HepG2 (cell line): Measurements from ENCODE around the gene CCDC30. TPM values are rescaled to one million over a fixed set of nuclear protein-coding genes. Genes with fewer than 3 reads are reported as not detected.

Experiments
- ATAC-seq: fragments of 200-7000 bp; cut with Tn5 transposase; 3 replicates; pipeline ENCODE4 v1.9.1; 2020; ENCODE audit warnings: mild to moderate bottlenecking, moderate library complexity
- BruUV-seq: library from RNA; stranded (reverse); fragments of 400-500 nt; replicated peaks from 2 replicates; lab custom pipeline; 2021; lab: Mats Ljungman, UMichigan
- CTCF ChIA-PET: fragments of 300-600 bp; formaldehyde crosslinking; extraction: SDS; loops from one replicate; lab custom pipeline; 2021; ENCODE audit warnings: low total read pairs, inconsistent platforms, low intra/inter-chr PET ratio; lab: Yijun Ruan, JAX
- POLR2A ChIA-PET: fragments of 350-600 bp; sonication (Branson Sonifier 250); formaldehyde crosslinking; loops from one replicate; lab custom pipeline; 2020; ENCODE audit warnings: antibody characterized with exemption, inconsistent platforms; lab: Yijun Ruan, JAX
- DNase-seq: peaks from one replicate; pipeline ENCODE4 v3.0.0-alpha.2; 2015; ENCODE audit warnings: low spot score
- FAIRE-seq: peaks from 3 replicates; lab custom pipeline; 2011; peaks lifted over from hg19 to GRCh38; lab: Jason Lieb, UNC
- H2AFZ ChIP-seq: one replicate; pipeline ENCODE4 v1.6.1; 2011; ENCODE audit warnings: low read length, inconsistent platforms
- H3K27ac ChIP-seq: fragments of 300-600 bp; 3 replicates; pipeline ENCODE4 v1.8.0; 2011; ENCODE audit warnings: mixed run types, mild to moderate bottlenecking, mixed read lengths, low read length, inconsistent platforms; ENCODE audit not compliant: insufficient read depth; ENCODE audit errors: extremely low read length
- H3K27me3 ChIP-seq, 2 experiments: fragments of 200-600 bp in 1 of 2; 2 replicates in 1 of 2; 3 replicates in 1 of 2; pipeline versions ENCODE4 v1.6.0 to v1.8.0; 2011; ENCODE audit warnings: low read length in 2 of 2, mild to moderate bottlenecking in 2 of 2, moderate library complexity in 2 of 2, inconsistent platforms in 1 of 2; ENCODE audit not compliant: insufficient read depth in 2 of 2, control insufficient read depth in 1 of 2
- H3K36me3 ChIP-seq, 2 experiments: fragments of 200-600 bp in 1 of 2; replicated peaks in 1 of 2; 2 replicates in 1 of 2; 3 replicates in 1 of 2; pipeline versions ENCODE4 v1.5.1 to v1.8.0; 2011; ENCODE audit warnings: low read length in 2 of 2, inconsistent platforms in 1 of 2; ENCODE audit not compliant: insufficient read depth in 2 of 2, control insufficient read depth in 1 of 2
- H3K4me1 ChIP-seq: 2 replicates; pipeline ENCODE4 v1.5.1; 2012; ENCODE audit warnings: low read length, inconsistent platforms; ENCODE audit not compliant: insufficient read depth
- H3K4me2 ChIP-seq: 2 replicates; pipeline ENCODE4 v1.6.0; 2011; ENCODE audit warnings: low read depth, low read length, inconsistent platforms
- H3K4me3 ChIP-seq, 3 experiments: fragments of 200-600 bp in 1 of 3; sonication (generic), shearing (Covaris generic) in 1 of 3; replicated peaks in 1 of 3; 2 replicates each; pipeline ENCODE4 v1.5.1; 2011 to 2016; ENCODE audit warnings: low read length in 3 of 3, inconsistent platforms in 2 of 3, low read depth in 2 of 3, mild to moderate bottlenecking in 2 of 3, control low read depth in 1 of 3, mixed read lengths in 1 of 3; ENCODE audit not compliant: insufficient read depth in 1 of 3
- H3K79me2 ChIP-seq: one replicate; pipeline ENCODE4 v1.6.1; 2011; ENCODE audit warnings: low read length, inconsistent platforms; ENCODE audit not compliant: insufficient read depth
- H3K9ac ChIP-seq: 2 replicates; pipeline ENCODE4 v1.6.0; 2011; ENCODE audit warnings: mild to moderate bottlenecking, low read depth, low read length, inconsistent platforms; ENCODE audit not compliant: insufficient read depth
- H3K9me3 ChIP-seq: 2 replicates; pipeline ENCODE4 v1.5.1; 2012; ENCODE audit warnings: mild to moderate bottlenecking, low read length
- H4K20me1 ChIP-seq: 2 replicates; pipeline ENCODE4 v1.6.0; 2011; ENCODE audit warnings: inconsistent platforms, mild to moderate bottlenecking, low read length, moderate library complexity; ENCODE audit not compliant: insufficient read depth
- ETV5 ChIP-seq: IDR thresholded peaks from 2 replicates; pipeline ENCODE4 v1.6.1; 2018; ENCODE audit warnings: missing biosample characterization, missing genetic modification reagents, inconsistent platforms, borderline replicate concordance
- NCOR1 ChIP-seq: fragments of 200-600 bp; sonication (generic); IDR thresholded peaks from 2 replicates; pipeline ENCODE4 v1.7.0; 2017; ENCODE audit warnings: antibody characterized with exemption, low read length, borderline replicate concordance
- ZBTB21 ChIP-seq: sonication (generic); formaldehyde crosslinking; IDR thresholded peaks from 2 replicates; pipeline ENCODE4 v1.4.0; 2020; ENCODE audit warnings: missing genetic modification reagents
- ZNF138 ChIP-seq: sonication (generic); formaldehyde crosslinking; IDR thresholded peaks from 2 replicates; pipeline ENCODE4 v1.5.0; 2020; ENCODE audit warnings: mild to moderate bottlenecking, low read depth, missing genetic modification reagents
- WGBS: methylation state at CpG from one replicate; pipeline ENCODE4 v1.1.6; 2017; ENCODE audit warnings: low lambda C conversion rate; 5-methylcytosine and 5-hydroxymethylcytosine counted together
- in situ Hi-C: cut with HindIII; loops from 2 replicates; pipeline ENCODE4 v1.10.0; 2017; ENCODE audit warnings: low pct_unique_long_range_greater_than_20kb; ENCODE audit not compliant: extremely low pct_ligation_motif_present
- intact Hi-C: fragments of 100-400 bp; cut with micrococcal nuclease; formaldehyde crosslinking; loops from one replicate; pipeline ENCODE4 v1.10.0; 2022; ENCODE audit not compliant: unreplicated experiment
- polyA plus RNA-seq, 8 experiments: library from polyadenylated mRNA; depleted of rRNA in 3 of 8; stranded (reverse) in 7 of 8; unstranded in 1 of 8; fragments of >200 nt; fragmentation: Illumina TruSeq in 4 of 8; extraction: Trizol in 4 of 8; gene quantifications; 2 replicates each; pipeline versions ENCODE4 v1.2.1 to v1.2.3, GENCODE V29; 2011 to 2016; ENCODE audit warnings: low read depth in 4 of 8, missing spikeins in 1 of 8, mixed read lengths in 1 of 8; ENCODE audit not compliant: insufficient read depth in 1 of 8
- total RNA-seq, 5 experiments: library from RNA; depleted of rRNA; stranded (reverse); fragments of >200 nt; fragmentation: Illumina TruSeq; extraction: Trizol; gene quantifications; 2 replicates each; pipeline ENCODE4 v1.2.3, GENCODE V29; 2016; ENCODE audit warnings: low read depth in 1 of 5
- TF ChIP-seq, protein P1 (sequence below): IDR thresholded peaks from 2 replicates; pipeline ENCODE4 v1.6.1; 2012; ENCODE audit warnings: low read depth, low read length, improper control_type of control experiment
- TF ChIP-seq, protein P2 (sequence below): sonication (generic); IDR thresholded peaks from 2 replicates; pipeline ENCODE4 v1.6.1; 2016; ENCODE audit warnings: low read depth, borderline replicate concordance
- TF ChIP-seq, protein P3 (sequence below): sonication (generic); formaldehyde crosslinking; IDR thresholded peaks from 2 replicates; pipeline ENCODE4 v1.4.0; 2020; ENCODE audit warnings: missing genetic modification reagents

CCDC30 gene
- total and polyA plus RNA-seq, 2 of the 13 experiments (the other 11 are each of a cell fraction or from before 2014, with no cell fraction given), result 0.25 to 0.77 TPM

DNA sequence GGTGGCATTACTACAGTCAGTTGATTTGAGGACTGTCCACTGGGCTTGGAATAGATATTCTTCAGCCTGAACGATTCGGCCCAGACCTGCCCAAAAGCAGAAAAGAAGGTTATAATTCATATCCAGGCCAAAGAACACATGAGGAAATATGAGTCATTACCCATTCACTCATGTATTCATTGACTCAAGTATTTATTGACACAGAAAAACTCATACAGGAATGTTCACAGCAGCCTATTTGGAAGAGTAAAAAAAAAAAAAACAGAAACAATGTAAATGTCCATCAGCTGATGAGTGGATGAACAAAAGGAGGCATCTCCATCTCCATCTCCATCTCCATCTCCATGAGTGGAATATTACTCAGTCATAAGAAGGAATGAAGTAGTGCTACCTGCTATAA is 23.1 kb upstream of the CCDC30 start (continued):
- TF ChIP-seq, protein P1, sequence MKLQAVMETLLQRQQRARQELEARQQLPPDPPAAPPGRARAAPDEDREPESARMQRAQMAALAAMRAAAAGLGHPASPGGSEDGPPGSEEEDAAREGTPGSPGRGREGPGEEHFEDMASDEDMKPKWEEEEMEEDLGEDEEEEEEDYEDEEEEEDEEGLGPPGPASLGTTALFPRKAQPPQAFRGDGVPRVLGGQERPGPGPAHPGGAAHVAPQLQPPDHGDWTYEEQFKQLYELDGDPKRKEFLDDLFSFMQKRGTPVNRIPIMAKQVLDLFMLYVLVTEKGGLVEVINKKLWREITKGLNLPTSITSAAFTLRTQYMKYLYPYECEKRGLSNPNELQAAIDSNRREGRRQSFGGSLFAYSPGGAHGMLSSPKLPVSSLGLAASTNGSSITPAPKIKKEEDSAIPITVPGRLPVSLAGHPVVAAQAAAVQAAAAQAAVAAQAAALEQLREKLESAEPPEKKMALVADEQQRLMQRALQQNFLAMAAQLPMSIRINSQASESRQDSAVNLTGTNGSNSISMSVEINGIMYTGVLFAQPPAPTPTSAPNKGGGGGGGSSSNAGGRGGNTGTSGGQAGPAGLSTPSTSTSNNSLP, result peak; percentile 56
- TF ChIP-seq, protein P2, sequence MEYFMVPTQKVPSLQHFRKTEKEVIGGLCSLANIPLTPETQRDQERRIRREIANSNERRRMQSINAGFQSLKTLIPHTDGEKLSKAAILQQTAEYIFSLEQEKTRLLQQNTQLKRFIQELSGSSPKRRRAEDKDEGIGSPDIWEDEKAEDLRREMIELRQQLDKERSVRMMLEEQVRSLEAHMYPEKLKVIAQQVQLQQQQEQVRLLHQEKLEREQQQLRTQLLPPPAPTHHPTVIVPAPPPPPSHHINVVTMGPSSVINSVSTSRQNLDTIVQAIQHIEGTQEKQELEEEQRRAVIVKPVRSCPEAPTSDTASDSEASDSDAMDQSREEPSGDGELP, result peak; percentile 54; the same call in 1 of the 2 replicates
- TF ChIP-seq, all 625 proteins: peak for 5

DNA sequence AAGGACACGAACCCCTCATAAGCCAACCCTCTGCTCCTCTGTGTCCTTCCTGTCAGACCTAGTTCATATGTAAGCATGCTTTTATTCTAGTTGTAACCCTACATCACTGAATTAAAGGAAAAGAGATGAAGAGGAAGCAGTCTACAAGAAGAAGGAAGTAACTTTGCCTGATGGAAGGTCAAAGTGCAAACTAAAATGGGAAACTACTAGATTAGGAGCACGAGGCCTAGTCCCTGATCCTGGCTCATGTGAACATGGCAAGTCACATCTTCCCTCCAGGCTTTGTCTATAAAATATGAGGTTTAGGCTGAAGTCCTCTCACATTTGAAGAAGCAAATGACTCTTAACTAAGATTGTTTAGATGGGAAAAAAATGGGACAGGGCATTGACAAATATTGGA is 20.4 kb upstream of the CCDC30 start:
- H3K4me3 ChIP-seq, result no peak overlapping the region
- H3K9ac ChIP-seq, result no peak overlapping the region
- 0 out of 2 replicates have a peak, but pooled peaks cover 5% of the 10 kb centered on the region for H3K4me1 ChIP-seq
- DNase-seq (no peak), FAIRE-seq (no peak), ATAC-seq (no peak)
- WGBS, result 8% methylated on average over 2 of the region's 2 CpGs
- ChIA-PET CTCF (no interaction called here), POLR2A (no interaction called here)
- no peak overlapping the region for H2AFZ ChIP-seq
- 0 out of 5 replicates have a peak, but pooled peaks cover 0 to 1% of the 10 kb centered on the region in 2 experiments for H3K27me3 ChIP-seq
- in situ Hi-C loops (no loop called here), intact Hi-C loops (no loop called here)
- no peak overlapping the region for H3K4me2 ChIP-seq
- H3K36me3 ChIP-seq, result no peaks in the 10 kb centered on the region
- no peaks in the 10 kb centered on the region for H3K79me2 ChIP-seq
- H4K20me1 ChIP-seq, result no peaks in the 10 kb centered on the region
- BruUV-seq, result no TSS peak
- no peak for TF ChIP-seq ETV5 (CRISPR knock-in tag)
- TF ChIP-seq ZNF138, result no peak
- TF ChIP-seq NCOR1, result no peak
- TF ChIP-seq ZBTB21 (CRISPR knock-in tag), result no peak
- TF ChIP-seq, protein P3, sequence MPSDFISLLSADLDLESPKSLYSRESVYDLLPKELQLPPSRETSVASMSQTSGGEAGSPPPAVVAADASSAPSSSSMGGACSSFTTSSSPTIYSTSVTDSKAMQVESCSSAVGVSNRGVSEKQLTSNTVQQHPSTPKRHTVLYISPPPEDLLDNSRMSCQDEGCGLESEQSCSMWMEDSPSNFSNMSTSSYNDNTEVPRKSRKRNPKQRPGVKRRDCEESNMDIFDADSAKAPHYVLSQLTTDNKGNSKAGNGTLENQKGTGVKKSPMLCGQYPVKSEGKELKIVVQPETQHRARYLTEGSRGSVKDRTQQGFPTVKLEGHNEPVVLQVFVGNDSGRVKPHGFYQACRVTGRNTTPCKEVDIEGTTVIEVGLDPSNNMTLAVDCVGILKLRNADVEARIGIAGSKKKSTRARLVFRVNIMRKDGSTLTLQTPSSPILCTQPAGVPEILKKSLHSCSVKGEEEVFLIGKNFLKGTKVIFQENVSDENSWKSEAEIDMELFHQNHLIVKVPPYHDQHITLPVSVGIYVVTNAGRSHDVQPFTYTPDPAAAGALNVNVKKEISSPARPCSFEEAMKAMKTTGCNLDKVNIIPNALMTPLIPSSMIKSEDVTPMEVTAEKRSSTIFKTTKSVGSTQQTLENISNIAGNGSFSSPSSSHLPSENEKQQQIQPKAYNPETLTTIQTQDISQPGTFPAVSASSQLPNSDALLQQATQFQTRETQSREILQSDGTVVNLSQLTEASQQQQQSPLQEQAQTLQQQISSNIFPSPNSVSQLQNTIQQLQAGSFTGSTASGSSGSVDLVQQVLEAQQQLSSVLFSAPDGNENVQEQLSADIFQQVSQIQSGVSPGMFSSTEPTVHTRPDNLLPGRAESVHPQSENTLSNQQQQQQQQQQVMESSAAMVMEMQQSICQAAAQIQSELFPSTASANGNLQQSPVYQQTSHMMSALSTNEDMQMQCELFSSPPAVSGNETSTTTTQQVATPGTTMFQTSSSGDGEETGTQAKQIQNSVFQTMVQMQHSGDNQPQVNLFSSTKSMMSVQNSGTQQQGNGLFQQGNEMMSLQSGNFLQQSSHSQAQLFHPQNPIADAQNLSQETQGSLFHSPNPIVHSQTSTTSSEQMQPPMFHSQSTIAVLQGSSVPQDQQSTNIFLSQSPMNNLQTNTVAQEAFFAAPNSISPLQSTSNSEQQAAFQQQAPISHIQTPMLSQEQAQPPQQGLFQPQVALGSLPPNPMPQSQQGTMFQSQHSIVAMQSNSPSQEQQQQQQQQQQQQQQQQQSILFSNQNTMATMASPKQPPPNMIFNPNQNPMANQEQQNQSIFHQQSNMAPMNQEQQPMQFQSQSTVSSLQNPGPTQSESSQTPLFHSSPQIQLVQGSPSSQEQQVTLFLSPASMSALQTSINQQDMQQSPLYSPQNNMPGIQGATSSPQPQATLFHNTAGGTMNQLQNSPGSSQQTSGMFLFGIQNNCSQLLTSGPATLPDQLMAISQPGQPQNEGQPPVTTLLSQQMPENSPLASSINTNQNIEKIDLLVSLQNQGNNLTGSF (CRISPR knock-in tag), result no peak
- no peaks in the 10 kb centered on the region for H3K9me3 ChIP-seq
- H3K27ac ChIP-seq, result no peak overlapping the region
